Gastrocnemius medialis (tissue), 4 donors: ENCODE data around the gene DDR2.

Source experiments
- CTCF ChIP-seq, 5 experiments: fragments of 450-650 bp in 3 of 5; fragments of 200-600 bp in 2 of 5; sonication (generic) in 2 of 5; IDR thresholded peaks in 4 of 5; conservative IDR thresholded peaks in 1 of 5; 1 replicate in 4 of 5; 2 replicates in 1 of 5; pipeline ENCODE4 v1.5.1; 2016 to 2019; ENCODE audit warnings: antibody characterized with exemption in 5 of 5, mild to moderate bottlenecking in 3 of 5, moderate library complexity in 3 of 5
- POLR2A ChIP-seq, 2 donors: fragments of 450-650 bp; IDR thresholded peaks; one replicate each; pipeline ENCODE4 v1.6.1; 2017; ENCODE audit warnings: antibody characterized with exemption in 2 of 2, mild to moderate bottlenecking in 2 of 2, moderate library complexity in 2 of 2

- TF ChIP-seq CTCF (IDR thresholded peaks at IDR 0.05 in 4 of 5, conservative IDR thresholded peaks at IDR 0.05 in 1 of 5) (no peak), POLR2A (IDR thresholded peaks at IDR 0.05) (no peak)
These were observed 425 bp downstream of the DDR2 start for GRCh38 chr1:162632698-162633080.
